ENCODE results near the gene SRP72.

DNA sequence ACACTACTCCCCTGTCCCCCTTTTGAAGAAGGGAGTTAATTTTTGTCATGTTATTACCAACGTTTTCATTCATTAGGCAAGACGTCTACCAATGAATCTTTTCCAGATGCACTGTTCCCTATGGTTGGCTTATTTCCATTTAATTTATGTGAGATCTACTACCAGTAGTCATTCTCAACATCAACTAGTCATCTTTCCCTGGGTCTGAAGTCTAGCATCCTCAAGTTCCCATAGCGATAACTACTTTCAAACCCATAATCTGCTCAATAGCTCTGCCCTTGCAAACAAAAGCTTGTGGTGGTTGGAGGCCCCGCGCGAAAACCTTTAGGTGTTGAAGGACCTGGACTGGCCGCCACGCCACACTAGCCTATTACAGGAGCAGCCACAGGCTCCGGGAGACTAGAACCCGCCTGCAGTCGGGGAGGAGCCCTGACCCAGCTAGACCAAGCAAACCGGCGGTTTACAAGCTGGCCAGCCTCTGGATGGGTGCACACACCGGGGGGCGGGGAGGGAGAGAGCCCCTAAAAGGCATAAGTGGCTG, 32.7 kb upstream of the SRP72 start:
- TF ChIP-seq GATA2 (IDR thresholded peaks at IDR 0.05; ENCODE audit: low read depth, low read length) (no peak), GATA3 (IDR thresholded peaks at IDR 0.05; ENCODE audit: low read depth, low read length) (no peak)

All from SH-SY5Y (cell line).